SU-DHL-6 (cell line): ENCODE measurements around the gene RPP14.

ENCODE experiments used
- CTCF ChIP-seq: fragments of 200-600 bp; sonication (generic); IDR thresholded peaks from one replicate; pipeline ENCODE4 v1.5.1; 2017; ENCODE audit warnings: antibody characterized with exemption, mild to moderate bottlenecking, low read length, moderate library complexity; ENCODE audit not compliant: insufficient read depth, poor library complexity, severe bottlenecking
- EZH2phosphoT487 ChIP-seq: fragments of 200-600 bp; sonication (generic), shearing (Covaris generic); conservative IDR thresholded peaks from 2 replicates; pipeline ENCODE4 v1.6.1; 2018; ENCODE audit warnings: mild to moderate bottlenecking, antibody characterized with exemption, low read length, moderate library complexity, mixed read lengths

- TF ChIP-seq CTCF (no peak), EZH2phosphoT487 (no peak)
These were observed 53.6 kb downstream of the RPP14 start for GRCh38 chr3:58359621-58360020.
